GM18907 (cell line): ENCODE data around the gene ACOX3.
A peak's percentile ranks its signal among the peaks of the same experiment; 100 is the strongest.

Source experiments
- ATAC-seq: cut with Tn5 transposase; IDR thresholded peaks from one replicate; pipeline ENCODE4 v1.9.1; 2021; ENCODE audit warnings: mild to moderate bottlenecking, moderate library complexity; ENCODE audit not compliant: unreplicated experiment

Gene ACOX3

GRCh38 chr4:8468746-8469535, 28.4 kb upstream of the ACOX3 start:
- peak; percentile 68 for ATAC-seq

- ATAC-seq, result no peak
These were observed 26.5 kb upstream of the ACOX3 start for GRCh38 chr4:8467016-8467415.

DNA sequence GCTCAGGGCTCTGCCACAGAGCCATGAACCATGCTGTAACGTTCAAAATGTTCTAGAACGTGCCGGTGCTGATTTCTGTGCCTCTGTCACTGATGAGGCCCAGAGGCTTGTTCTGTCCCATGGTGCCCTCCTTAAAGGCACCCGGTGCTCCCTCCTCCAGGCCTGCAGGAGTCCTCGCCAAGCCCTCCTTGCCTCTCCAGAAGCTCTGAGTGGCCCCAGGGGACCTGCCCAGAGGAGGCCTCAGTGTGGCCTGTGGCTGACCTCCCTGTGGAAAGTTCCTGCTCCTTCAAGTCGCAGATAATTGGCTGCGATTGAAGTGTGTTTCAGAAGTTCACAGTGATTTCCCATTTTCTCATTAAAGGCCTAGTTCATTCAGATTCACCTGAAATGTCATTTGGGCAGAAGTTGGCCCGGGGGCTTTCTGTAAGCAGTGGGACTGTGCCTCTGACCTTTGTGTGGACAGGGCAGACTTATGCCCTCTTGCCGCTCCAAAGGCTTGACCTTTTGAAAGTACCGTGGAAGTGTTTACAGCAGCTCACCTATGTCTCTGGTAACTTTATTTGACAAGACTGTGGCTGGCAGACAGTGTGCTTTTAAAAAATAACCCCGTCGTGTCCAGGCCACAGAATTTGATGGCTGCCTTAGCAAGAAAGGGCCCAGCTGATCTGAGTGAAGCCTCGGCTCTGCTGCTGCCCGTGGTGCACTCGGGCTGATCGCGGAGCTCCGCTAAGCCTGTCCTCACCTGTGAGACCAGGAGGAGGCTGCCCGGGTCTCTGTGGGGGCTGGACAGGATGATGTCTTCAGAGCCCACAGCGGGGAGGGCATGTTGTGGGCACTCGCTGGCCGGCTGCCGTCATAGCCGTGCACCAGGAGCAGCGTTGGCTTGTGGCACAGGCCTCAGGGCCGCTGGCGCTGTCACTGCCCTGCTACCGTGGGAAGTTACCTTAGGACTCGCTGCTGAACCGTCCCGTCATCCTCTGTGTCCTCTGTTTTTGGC, 25.4 kb upstream of the ACOX3 start:
- no peak for ATAC-seq

GRCh38 chr4:8464381-8464780, 23.9 kb upstream of the ACOX3 start:
- no peak for ATAC-seq

- no peak for ATAC-seq
These were observed 23.3 kb upstream of the ACOX3 start for GRCh38 chr4:8463811-8464210.

GRCh38 chr4:8461616-8462015, 21.1 kb upstream of the ACOX3 start:
- ATAC-seq, result no peak

DNA sequence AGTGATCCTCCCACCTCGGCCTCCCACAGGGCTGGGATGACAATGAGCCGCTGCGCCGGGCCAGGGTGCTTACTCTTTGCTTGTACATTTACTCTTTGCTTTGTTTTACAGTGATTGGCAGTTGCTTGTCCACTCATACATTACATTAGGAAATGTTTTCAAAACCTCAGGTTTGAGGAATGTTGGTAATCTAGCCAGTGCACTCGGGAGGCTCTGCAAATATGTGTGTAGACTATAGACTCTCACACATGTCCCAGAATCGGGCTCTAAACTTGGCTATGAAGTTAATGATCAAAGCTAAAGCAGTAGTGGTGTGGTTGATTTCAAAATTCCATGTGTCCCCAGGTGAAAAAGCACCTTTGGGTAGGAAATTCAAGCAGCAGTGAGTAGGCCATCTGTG, 20.6 kb upstream of the ACOX3 start:
- ATAC-seq, result no peak

DNA sequence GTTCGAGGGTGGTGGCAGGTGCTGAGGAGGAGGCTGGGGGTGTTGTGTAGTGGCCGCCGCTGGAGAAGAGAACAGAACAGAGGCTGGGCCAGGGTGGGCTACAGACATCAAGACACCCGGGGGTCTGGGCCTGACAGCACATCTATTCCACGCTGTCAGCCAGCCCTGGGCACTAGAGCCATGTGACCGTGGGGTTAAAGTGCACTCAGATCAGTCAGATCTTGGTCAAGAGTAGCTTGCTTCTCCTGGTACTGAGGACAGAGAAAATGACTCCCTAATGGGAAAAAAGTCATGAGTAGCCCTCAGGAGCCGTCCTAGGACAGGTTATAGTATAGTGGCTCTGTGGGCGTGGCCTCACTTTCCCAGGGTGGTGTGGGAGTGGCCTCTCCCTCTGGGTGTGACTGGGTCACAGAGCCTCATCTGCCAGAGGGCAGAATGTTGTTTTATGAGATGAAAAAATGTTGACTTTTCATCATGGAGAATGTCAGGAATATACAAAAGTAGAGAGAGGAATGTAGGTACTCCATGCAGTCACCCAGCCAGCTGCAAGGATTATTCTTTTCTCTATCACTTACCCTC, 19.4 kb upstream of the ACOX3 start:
- no peak for ATAC-seq

DNA sequence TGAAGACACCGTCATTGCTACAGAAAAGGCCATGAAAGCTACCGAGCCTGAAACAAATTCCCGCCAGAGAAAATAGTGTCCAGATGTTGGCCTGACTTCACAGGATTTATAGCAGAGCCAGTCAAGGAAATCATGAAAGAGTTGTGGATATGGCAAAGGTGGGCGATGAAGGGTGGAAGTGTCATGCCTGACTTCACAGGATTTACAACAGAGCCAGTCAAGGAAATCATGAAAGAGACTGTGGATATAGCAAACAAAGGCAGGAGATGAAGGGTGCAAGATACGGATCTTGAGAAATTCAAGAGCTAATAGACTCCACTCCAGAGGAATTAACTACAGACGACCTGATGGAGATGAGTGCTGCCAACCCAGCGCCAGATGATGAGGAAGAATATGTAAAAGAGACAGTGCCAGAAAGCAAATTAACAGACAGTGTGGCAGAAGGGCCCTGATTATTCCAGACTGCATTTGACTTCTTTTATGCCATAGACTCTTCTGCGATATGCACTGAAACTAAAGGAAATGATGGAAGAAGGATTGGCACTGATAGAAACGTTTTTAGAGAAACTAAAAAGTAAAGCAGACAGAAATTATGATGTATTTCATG, 17.2 kb upstream of the ACOX3 start:
- no peak for ATAC-seq

DNA sequence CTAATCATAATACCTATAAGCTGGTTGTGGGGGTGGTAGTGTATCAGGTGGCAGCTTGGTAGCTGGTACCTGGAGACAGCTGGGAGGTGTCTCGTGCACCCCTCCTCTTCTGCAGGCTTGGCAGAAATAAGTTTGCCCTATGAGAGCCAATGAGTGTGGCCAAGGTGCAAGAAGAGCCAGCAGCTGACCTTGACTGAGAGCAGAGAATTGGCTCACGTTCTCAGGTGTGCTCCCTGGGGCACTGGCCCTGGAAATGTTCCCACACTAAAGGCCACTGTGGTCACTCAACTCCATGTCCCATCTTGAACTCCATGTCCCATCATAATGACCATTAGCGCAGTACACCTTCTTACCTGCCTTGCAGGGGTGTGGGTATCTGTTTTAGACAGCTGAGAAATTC, 13.4 kb upstream of the ACOX3 start:
- ATAC-seq, result no peak

- ATAC-seq, result no peak
These were observed 11.1 kb upstream of the ACOX3 start for GRCh38 chr4:8451440-8452182.

DNA sequence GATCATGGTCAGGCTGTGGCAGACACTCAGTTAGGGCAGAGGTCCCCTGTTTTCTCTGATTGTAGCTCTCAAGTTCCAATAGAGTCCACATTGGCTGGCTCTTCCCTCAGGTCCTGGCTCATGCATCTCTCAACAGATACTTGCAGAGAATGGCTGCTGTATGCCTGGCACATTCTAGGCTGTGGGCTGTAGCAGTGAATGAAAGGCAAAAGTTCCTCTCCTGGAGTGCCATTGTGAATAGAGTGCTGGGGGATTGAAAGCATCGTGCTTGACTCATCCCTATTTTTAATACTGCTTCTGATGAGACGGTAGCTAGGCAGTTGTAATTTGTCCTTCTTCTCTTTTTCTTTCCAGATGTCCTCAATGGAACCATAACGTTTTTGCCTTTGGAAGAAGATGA, 5.6 kb upstream of the ACOX3 start:
- ATAC-seq, result no peak

DNA sequence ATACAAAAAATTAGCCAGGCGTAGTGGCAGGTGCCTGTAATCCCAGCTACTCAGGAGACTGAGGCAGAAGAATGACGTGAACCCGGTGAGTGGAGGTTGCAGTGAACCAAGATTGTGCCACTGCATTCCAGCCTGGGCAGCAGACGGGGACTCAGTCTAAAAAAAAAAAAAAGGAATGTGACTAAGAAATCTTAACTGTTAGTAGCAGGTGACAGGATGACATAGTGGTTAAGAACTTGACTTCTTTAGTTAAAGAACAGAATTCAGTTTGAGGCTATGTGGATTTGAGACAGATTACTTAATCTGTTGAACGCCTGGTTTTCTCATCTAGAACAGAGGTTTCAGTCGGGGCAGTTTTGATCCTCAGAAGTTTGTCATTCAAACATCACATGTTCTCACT, 3.3 kb upstream of the ACOX3 start:
- ATAC-seq, result no peak

DNA sequence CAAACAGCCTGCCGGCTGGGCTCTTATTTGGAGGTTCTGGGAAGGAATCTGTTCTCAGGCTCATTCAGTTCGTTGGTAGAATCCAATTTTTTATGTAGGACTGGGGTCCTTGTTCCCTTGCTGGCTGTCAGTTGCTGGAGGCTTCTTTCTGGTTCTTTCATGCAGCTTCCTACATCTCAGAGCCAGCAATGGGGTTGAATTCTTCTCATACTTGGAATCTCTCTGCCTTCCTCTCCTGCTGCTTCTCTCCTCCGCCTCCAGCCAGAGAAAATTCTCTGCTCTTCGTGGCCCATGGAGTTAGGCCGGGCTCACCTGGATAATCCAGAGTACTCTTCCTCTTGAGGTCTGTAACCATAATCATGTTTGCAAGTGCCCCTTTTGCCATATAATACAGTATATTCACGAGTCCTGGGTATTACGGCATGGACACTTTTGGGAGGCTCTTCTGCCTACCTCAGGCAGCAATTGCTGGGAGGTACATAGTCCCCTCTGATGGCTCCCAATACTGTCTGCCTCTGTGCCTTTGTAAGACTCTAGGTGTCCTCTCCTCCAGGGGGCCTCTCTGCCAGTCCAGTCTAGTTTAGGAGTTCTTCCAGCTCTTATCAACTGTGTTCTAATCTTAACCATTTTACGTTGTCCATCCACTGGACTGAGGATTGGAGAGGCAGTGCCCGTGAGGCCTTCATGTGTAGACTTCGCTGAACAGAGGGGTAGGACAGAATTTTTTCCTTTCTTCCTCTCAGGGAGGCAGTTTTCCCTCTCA, 2.3 kb upstream of the ACOX3 start:
- no peak for ATAC-seq

- no peak for ATAC-seq
These were observed 1.1 kb upstream of the ACOX3 start for GRCh38 chr4:8441499-8442091.

GRCh38 chr4:8439914-8440491, 520 bp downstream of the ACOX3 start:
- ATAC-seq, result peak; percentile 27

- no peak for ATAC-seq
These were observed 1.4 kb downstream of the ACOX3 start for GRCh38 chr4:8439168-8439567.

- no peak for ATAC-seq
These were observed 1.8 kb downstream of the ACOX3 start for GRCh38 chr4:8438743-8439142.

- ATAC-seq, result no peak
These were observed 3.2 kb downstream of the ACOX3 start for GRCh38 chr4:8437281-8437680.
